Middle frontal gyrus (tissue), 1 donor: ENCODE data around the gene AP4S1.

ENCODE experiments used
- DNase-seq: peaks from one replicate; pipeline ENCODE4 v3.0.0-alpha.2; 2015; ENCODE audit warnings: low spot score; ENCODE audit errors: extremely low spot score

Gene AP4S1

GRCh38 chr14:31137214-31137889 lies 111.9 kb downstream of the AP4S1 start:
- no peak for DNase-seq

- DNase-seq, result no peak
These were observed 112.9 kb downstream of the AP4S1 start for GRCh38 chr14:31138301-31138700.

- no peak for DNase-seq
These were observed 113.9 kb downstream of the AP4S1 start for GRCh38 chr14:31139301-31139847.

DNA sequence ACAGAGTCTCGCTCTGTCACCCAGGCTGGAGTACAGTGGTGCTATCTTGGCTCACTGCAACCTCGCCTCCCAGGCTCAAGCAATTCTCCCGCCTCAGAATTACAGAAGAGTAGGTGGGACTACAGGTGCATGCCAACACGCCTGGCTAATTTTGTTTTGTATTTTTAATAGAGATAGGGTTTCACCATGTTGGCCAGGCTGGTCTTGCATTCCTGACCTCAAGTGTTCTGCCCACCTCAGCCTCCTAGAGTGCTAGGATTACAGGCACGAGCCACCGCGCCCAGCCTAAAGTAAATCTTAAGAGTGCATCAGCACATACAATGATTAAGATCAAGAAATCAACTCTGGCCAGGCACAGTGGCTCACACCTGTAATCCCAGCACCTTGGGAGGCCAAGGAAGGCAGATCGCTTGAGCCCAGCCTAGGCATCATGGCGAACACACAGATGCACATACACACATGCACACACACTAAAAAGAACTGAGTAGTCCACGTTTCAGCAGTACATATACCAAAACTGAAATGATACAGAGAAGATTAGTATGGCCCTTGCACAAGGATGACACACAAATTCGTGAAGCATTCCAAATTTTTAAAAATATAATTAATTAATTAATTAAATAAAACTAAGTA lies 117.1 kb downstream of the AP4S1 start:
- DNase-seq, result no peak
